Fibroblast of lung (primary cell): ENCODE measurements around the gene PRXL2A. TPM values are rescaled to one million over a fixed set of nuclear protein-coding genes. Genes with fewer than 3 reads are reported as not detected.

ENCODE experiments used
- DNase-seq, 2 donors: peaks; one replicate each; pipeline versions ENCODE4 v3.0.0 to v3.0.0-alpha.2; 2010; ENCODE audit warnings: low read depth in 2 of 2
- H2AFZ ChIP-seq: 2 replicates; pipeline ENCODE4 v1.5.1; 2012; ENCODE audit warnings: low read length, control low read depth, inconsistent platforms
- H3K27ac ChIP-seq: 2 replicates; pipeline ENCODE4 v1.5.1; 2011; ENCODE audit warnings: low read length, control low read depth; ENCODE audit not compliant: insufficient read depth
- H3K27me3 ChIP-seq: 2 replicates; pipeline ENCODE4 v1.5.1; 2011; ENCODE audit warnings: mild to moderate bottlenecking, low read length; ENCODE audit not compliant: control insufficient read depth, insufficient read depth
- H3K36me3 ChIP-seq: 2 replicates; pipeline ENCODE4 v1.5.1; 2011; ENCODE audit warnings: low read length; ENCODE audit not compliant: control insufficient read depth, insufficient read depth
- H3K4me1 ChIP-seq: 2 replicates; pipeline ENCODE4 v1.5.1; 2011; ENCODE audit warnings: low read length; ENCODE audit not compliant: control insufficient read depth, insufficient read depth; ENCODE audit errors: extremely low read depth
- H3K4me2 ChIP-seq: 2 replicates; pipeline ENCODE4 v1.5.1; 2011; ENCODE audit warnings: low read length, control low read depth; ENCODE audit not compliant: insufficient read depth; ENCODE audit errors: extremely low read depth
- H3K4me3 ChIP-seq, 4 experiments: fragments of 200-600 bp in 1 of 4; sonication (generic) in 1 of 4; replicated peaks in 1 of 4; 2 replicates each; pipeline ENCODE4 v1.5.1; 2011 to 2016; ENCODE audit warnings: low read length in 4 of 4, low read depth in 3 of 4, mild to moderate bottlenecking in 3 of 4, control low read depth in 2 of 4, inconsistent platforms in 1 of 4, mixed read lengths in 1 of 4; ENCODE audit not compliant: insufficient read depth in 1 of 4; ENCODE audit errors: control extremely low read depth in 1 of 4
- H3K79me2 ChIP-seq: 2 replicates; pipeline ENCODE4 v1.5.1; 2012; ENCODE audit warnings: mild to moderate bottlenecking, low read length, inconsistent platforms; ENCODE audit not compliant: control insufficient read depth, insufficient read depth
- H3K9ac ChIP-seq: 2 replicates; pipeline ENCODE4 v1.5.1; 2011; ENCODE audit warnings: mild to moderate bottlenecking, low read length, control low read depth; ENCODE audit not compliant: insufficient read depth
- H3K9me3 ChIP-seq: 2 replicates; pipeline ENCODE4 v1.5.1; 2012; ENCODE audit warnings: low read depth, low read length; ENCODE audit not compliant: control insufficient read depth, insufficient read depth
- H4K20me1 ChIP-seq: 2 replicates; pipeline ENCODE4 v1.5.1; 2011; ENCODE audit warnings: low read length; ENCODE audit not compliant: control insufficient read depth, insufficient read depth; ENCODE audit errors: extremely low read depth
- EZH2 ChIP-seq: IDR thresholded peaks from 2 replicates; pipeline ENCODE4 v1.5.1; 2012; ENCODE audit warnings: low read length, control low read depth, mild to moderate bottlenecking; ENCODE audit errors: missing control alignments
- polyA plus RNA-seq, 2 donors: library from polyadenylated mRNA; depleted of rRNA in 1 of 2; stranded (reverse) in 1 of 2; unstranded in 1 of 2; fragments of >200 nt; gene quantifications; 2 replicates each; pipeline ENCODE4 v1.2.1, GENCODE V29; 2011 to 2012; ENCODE audit warnings: missing spikeins in 1 of 2
- total RNA-seq: library from RNA; depleted of rRNA; stranded (reverse); fragments of >200 nt; gene quantifications from 2 replicates; pipeline ENCODE4 v1.2.1, GENCODE V29; 2014
- TF ChIP-seq, protein P1 (sequence below), 2 donors: IDR thresholded peaks in 1 of 2; conservative IDR thresholded peaks in 1 of 2; 1 replicate in 1 of 2; 2 replicates in 1 of 2; pipeline ENCODE4 v1.5.1; 2011 to 2012; ENCODE audit warnings: low read length in 2 of 2, control low read depth in 1 of 2, inconsistent platforms in 1 of 2, low read depth in 1 of 2, mild to moderate bottlenecking in 1 of 2

The PRXL2A gene
- total and polyA plus RNA-seq, 2 donors (not counting 1 experiment from before 2014, with no cell fraction given): 1.6 to 19.2 TPM

DNA sequence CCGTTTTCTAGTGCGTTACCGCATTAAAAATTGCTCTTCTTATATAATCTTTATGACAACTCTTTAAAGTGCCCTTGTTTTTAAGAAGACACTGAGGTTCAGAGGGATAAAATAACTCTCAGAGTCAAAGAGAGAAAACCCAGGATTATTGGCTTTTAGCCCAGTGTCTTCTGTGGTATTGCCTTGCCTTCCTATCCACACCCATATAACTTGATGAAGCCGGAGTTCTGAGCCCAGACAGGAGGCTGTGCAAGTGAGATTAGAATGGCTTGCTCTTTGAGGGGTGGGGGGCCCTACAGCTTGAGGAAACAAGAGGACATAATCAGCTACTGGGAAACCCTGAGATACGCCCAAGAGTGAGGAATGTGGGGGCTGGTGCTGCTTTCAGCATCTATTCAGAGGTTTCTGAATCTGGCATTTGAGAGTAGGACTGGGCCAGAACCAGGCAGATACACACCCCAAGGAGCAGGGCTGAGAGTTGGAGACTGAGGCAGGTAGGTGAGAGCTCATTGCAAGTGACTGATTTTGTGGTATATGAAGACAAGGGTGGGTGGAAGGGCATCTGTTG, 2.3 kb downstream of the PRXL2A start:
- Histone ChIP-seq H3K4me1 (no peaks in the 10 kb centered on the region), H3K36me3 (no peaks in the 10 kb centered on the region), H3K27me3 (peaks cover 16% of the 10 kb centered on the region), H3K79me2 (no peaks in the 10 kb centered on the region), H2AFZ (no peak overlapping the region), H4K20me1 (no peaks in the 10 kb centered on the region), H3K4me3 (no peak overlapping the region), H3K9me3 (no peaks in the 10 kb centered on the region), H3K9ac (no peak overlapping the region), H3K4me2 (no peak overlapping the region), H3K27ac (no peak overlapping the region)
- TF ChIP-seq, protein P1, sequence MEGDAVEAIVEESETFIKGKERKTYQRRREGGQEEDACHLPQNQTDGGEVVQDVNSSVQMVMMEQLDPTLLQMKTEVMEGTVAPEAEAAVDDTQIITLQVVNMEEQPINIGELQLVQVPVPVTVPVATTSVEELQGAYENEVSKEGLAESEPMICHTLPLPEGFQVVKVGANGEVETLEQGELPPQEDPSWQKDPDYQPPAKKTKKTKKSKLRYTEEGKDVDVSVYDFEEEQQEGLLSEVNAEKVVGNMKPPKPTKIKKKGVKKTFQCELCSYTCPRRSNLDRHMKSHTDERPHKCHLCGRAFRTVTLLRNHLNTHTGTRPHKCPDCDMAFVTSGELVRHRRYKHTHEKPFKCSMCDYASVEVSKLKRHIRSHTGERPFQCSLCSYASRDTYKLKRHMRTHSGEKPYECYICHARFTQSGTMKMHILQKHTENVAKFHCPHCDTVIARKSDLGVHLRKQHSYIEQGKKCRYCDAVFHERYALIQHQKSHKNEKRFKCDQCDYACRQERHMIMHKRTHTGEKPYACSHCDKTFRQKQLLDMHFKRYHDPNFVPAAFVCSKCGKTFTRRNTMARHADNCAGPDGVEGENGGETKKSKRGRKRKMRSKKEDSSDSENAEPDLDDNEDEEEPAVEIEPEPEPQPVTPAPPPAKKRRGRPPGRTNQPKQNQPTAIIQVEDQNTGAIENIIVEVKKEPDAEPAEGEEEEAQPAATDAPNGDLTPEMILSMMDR (conservative IDR thresholded peaks at IDR 0.05 in 1 of 2, IDR thresholded peaks at IDR 0.05 in 1 of 2; ENCODE audit: low read depth in 1 of 2, low read length in 2 of 2): no peak
- TF ChIP-seq EZH2: no peak
- no peak for DNase-seq

DNA sequence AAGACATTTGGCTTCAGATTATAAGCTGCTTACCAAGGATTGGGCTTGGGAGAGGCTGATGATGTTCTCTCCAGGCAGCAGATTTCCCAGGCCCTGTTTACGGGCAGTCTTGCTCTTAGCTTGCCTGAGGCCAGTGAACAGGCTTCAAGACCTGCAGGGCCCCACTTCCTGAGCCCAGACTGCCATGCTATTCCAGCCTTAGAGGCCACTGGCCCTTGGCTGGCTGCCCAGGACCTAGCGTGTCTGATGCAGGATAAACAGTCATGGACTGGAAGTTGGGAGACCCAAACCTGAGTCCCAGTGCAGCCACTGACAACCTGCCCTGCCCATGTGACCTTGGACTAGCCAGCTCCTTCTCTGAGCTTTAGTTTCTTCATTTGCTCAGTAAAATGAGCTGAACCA, 2.9 kb downstream of the PRXL2A start:
- TF ChIP-seq, protein P1 (conservative IDR thresholded peaks at IDR 0.05 in 1 of 2, IDR thresholded peaks at IDR 0.05 in 1 of 2; ENCODE audit: low read depth in 1 of 2, low read length in 2 of 2): no peak
- no peak for TF ChIP-seq EZH2
- no peak for DNase-seq
- Histone ChIP-seq H3K4me2 (no peak overlapping the region), H3K27me3 (peaks cover 16% of the 10 kb centered on the region), H3K79me2 (no peaks in the 10 kb centered on the region), H3K36me3 (no peaks in the 10 kb centered on the region), H3K4me1 (no peaks in the 10 kb centered on the region), H3K9ac (no peak overlapping the region), H3K4me3 (no peak overlapping the region), H3K27ac (no peak overlapping the region), H3K9me3 (no peaks in the 10 kb centered on the region), H4K20me1 (no peaks in the 10 kb centered on the region), H2AFZ (no peak overlapping the region)

DNA sequence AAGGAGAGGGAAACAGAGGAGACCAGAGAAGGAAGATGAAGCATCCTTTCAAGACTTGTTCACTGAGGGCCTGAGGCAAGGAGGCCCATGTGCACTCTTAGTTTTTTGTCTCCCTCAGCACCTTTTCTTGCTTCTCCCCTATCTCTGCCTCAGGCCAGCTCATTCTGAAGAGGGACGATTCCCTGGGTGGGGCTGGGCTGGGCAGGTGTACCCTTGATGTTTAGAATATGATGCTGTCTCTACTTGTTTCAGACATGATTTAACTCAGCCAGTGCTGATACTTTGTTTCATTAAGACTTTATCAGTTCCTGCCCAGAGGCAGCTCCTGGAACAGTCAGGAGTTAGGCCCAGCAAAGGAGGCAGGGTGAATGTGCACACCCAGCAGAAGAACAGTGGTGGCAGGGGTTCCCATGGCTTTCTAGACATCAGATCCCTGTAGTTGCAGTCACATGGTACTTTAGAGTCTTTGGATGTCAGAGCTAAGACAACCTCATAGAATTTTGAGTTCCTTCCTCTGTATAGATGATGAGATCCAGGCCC, 3.4 kb downstream of the PRXL2A start:
- H2AFZ ChIP-seq: no peak overlapping the region
- no peak for DNase-seq
- no peaks in the 10 kb centered on the region for H4K20me1 ChIP-seq
- peaks cover 16% of the 10 kb centered on the region for H3K27me3 ChIP-seq
- H3K27ac ChIP-seq: no peak overlapping the region
- no peak overlapping the region for H3K9ac ChIP-seq
- no peaks in the 10 kb centered on the region for H3K4me1 ChIP-seq
- H3K79me2 ChIP-seq: no peaks in the 10 kb centered on the region
- no peaks in the 10 kb centered on the region for H3K9me3 ChIP-seq
- no peak for TF ChIP-seq EZH2
- TF ChIP-seq, protein P1 (conservative IDR thresholded peaks at IDR 0.05 in 1 of 2, IDR thresholded peaks at IDR 0.05 in 1 of 2; ENCODE audit: low read depth in 1 of 2, low read length in 2 of 2): no peak
- H3K4me2 ChIP-seq: no peak overlapping the region
- H3K4me3 ChIP-seq: no peak overlapping the region
- no peaks in the 10 kb centered on the region for H3K36me3 ChIP-seq
